ENCODE measurements around the gene NEK11. TPM values are rescaled to one million over a fixed set of nuclear protein-coding genes. Genes with fewer than 3 reads are reported as not detected.

Gene NEK11
- polyA plus RNA-seq, 1 experiment: 2.6 TPM

GRCh38 chr3:131053043-131053859 is 26.6 kb downstream of the NEK11 start:
- H3K36me3 ChIP-seq (ENCODE audit: control insufficient read depth, insufficient read depth, low read length): no peaks in the 10 kb centered on the region
- TF ChIP-seq, protein P1, sequence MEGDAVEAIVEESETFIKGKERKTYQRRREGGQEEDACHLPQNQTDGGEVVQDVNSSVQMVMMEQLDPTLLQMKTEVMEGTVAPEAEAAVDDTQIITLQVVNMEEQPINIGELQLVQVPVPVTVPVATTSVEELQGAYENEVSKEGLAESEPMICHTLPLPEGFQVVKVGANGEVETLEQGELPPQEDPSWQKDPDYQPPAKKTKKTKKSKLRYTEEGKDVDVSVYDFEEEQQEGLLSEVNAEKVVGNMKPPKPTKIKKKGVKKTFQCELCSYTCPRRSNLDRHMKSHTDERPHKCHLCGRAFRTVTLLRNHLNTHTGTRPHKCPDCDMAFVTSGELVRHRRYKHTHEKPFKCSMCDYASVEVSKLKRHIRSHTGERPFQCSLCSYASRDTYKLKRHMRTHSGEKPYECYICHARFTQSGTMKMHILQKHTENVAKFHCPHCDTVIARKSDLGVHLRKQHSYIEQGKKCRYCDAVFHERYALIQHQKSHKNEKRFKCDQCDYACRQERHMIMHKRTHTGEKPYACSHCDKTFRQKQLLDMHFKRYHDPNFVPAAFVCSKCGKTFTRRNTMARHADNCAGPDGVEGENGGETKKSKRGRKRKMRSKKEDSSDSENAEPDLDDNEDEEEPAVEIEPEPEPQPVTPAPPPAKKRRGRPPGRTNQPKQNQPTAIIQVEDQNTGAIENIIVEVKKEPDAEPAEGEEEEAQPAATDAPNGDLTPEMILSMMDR (IDR thresholded peaks at IDR 0.05; ENCODE audit: insufficient read depth, low read depth, low read length): peak; percentile 32
- DNase-seq (ENCODE audit: low read depth): no peak
- no peaks in the 10 kb centered on the region for H3K27me3 ChIP-seq (ENCODE audit: control insufficient read depth, insufficient read depth, low read length)
- no peak overlapping the region for H3K4me3 ChIP-seq (ENCODE audit: low read depth, low read length)
- ChIA-PET POLR2A (no interaction called here), CTCF (interaction anchor here (0.7 to 0.9 kb wide), 4 partner anchors 13 to 982 kb away, joined by 3 read pairs; partner anchors contain the start of genes CPNE4 and PIK3R4)

GRCh38 chr3:131067983-131068382 is 41.3 kb downstream of the NEK11 start:
- TF ChIP-seq, protein P1 (IDR thresholded peaks at IDR 0.05; ENCODE audit: insufficient read depth, low read depth, low read length): no peak
- no peak overlapping the region for H3K4me3 ChIP-seq (ENCODE audit: low read depth, low read length)
- no peaks in the 10 kb centered on the region for H3K36me3 ChIP-seq (ENCODE audit: control insufficient read depth, insufficient read depth, low read length)
- ChIA-PET POLR2A (interaction anchor here (0.6 kb wide), 1 partner anchor 590 kb away, joined by 5 read pairs; no protein-coding TSS in a partner anchor), CTCF (interaction anchor here (0.8 kb wide), 1 partner anchor 14 kb away, joined by 3 read pairs; no protein-coding TSS in a partner anchor)
- no peaks in the 10 kb centered on the region for H3K27me3 ChIP-seq (ENCODE audit: control insufficient read depth, insufficient read depth, low read length)
- no peak for DNase-seq (ENCODE audit: low read depth)

DNA sequence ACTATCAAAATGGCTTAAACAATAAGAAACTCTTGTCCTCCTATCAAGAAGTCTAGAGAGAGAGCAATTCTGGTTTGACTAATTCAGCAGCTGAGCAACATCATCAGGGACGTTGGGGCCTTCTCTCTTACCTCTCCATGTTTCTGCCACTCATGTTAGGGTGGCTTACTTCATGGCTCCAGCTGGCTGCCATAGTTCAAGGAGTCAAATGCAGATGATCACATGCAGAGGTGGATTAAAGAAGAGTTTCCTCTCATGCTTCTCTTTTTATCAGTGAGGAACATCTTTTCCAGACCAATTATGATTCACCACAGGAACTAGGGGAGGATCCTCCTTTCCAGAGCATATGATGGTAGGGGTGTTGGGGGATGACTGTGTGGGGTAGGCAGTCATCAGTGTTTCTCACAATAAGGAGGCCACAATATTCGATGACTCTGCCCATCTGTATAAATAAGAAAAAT is 45.5 kb downstream of the NEK11 start:
- ChIA-PET POLR2A (no interaction called here), CTCF (no interaction called here)
- Histone ChIP-seq H3K36me3 (ENCODE audit: control insufficient read depth, insufficient read depth, low read length) (no peaks in the 10 kb centered on the region), H3K27me3 (ENCODE audit: control insufficient read depth, insufficient read depth, low read length) (no peaks in the 10 kb centered on the region), H3K4me3 (ENCODE audit: low read depth, low read length) (no peak overlapping the region)
- peak; percentile 17 for DNase-seq (ENCODE audit: low read depth)
- TF ChIP-seq, protein P1 (IDR thresholded peaks at IDR 0.05; ENCODE audit: insufficient read depth, low read depth, low read length): no peak

DNA sequence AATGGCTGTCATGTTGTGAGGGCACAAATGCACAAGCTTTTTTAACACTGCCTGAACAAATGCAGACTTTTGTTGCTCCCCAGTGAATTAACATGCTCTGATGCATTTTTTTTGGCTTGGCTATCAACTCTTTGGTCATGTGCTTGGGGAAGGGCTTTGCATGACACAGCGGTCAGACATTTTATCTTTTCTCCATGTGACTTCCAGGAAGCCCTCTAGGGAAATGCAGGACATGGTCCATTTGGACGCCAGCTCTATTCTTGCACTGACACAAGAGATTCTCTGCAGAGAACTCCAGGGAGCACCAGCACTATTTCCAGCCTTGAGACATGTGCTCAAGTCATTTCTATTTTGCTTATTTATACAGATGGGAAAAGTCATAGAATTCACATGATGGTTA is 46.2 kb downstream of the NEK11 start:
- Histone ChIP-seq H3K36me3 (ENCODE audit: control insufficient read depth, insufficient read depth, low read length) (no peaks in the 10 kb centered on the region), H3K4me3 (ENCODE audit: low read depth, low read length) (no peak overlapping the region), H3K27me3 (ENCODE audit: control insufficient read depth, insufficient read depth, low read length) (no peaks in the 10 kb centered on the region)
- TF ChIP-seq, protein P1 (IDR thresholded peaks at IDR 0.05; ENCODE audit: insufficient read depth, low read depth, low read length): no peak
- DNase-seq (ENCODE audit: low read depth): no peak
- CTCF ChIA-PET: no interaction called here
- POLR2A ChIA-PET: no interaction called here

DNA sequence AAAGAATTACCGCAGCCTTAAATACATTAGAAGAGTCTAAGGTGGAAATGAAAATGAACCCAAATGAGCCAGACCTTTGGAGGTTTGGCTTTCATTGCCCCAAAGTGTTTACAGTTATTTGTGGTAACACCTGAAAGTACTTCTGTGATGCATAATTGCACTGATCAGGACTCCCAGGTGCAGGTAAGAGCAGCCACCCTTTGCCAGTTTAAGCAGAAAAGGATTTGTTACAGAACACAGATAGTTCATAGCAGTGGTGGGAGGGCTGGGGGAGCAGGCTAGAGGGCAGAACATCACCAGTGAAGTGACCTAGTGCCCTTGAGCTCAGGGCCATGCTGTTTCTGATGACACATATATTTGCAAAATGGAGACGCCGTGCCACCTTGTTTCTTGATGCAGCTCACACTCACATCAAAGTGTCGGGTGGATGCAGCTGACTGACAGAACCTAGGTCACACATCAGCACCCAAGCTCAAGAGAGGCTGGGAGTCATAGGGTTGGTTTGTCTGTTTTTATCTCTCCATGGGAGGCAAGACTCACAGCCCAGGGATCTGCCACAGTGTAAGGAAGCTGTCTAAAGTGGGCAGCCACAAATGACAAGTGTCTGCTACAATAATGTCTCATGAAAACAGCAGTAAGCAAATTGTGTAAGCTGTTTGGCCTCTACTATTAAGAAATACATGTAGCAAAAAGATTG is 49.1 kb downstream of the NEK11 start:
- POLR2A ChIA-PET: no interaction called here
- H3K36me3 ChIP-seq (ENCODE audit: control insufficient read depth, insufficient read depth, low read length): no peaks in the 10 kb centered on the region
- H3K27me3 ChIP-seq (ENCODE audit: control insufficient read depth, insufficient read depth, low read length): no peaks in the 10 kb centered on the region
- CTCF ChIA-PET: no interaction called here
- no peak for DNase-seq (ENCODE audit: low read depth)
- H3K4me3 ChIP-seq (ENCODE audit: low read depth, low read length): no peak overlapping the region
- TF ChIP-seq, protein P1 (IDR thresholded peaks at IDR 0.05; ENCODE audit: insufficient read depth, low read depth, low read length): no peak

Data from BJ (cell line).